Caco-2 (cell line): ENCODE results near the gene EPHB2. TPM values are rescaled to one million over a fixed set of nuclear protein-coding genes. Genes with fewer than 3 reads are reported as not detected.
A peak's percentile ranks its signal among the peaks of the same experiment; 100 is the strongest.

Source experiments
- BruUV-seq: library from RNA; stranded (reverse); fragments of 400-500 nt; replicated peaks from 2 replicates; lab custom pipeline; 2021; lab: Mats Ljungman, UMichigan
- CTCF ChIA-PET: fragments of 300-600 bp; sonication (Branson Sonifier 250); formaldehyde crosslinking; loops from one replicate; lab custom pipeline; 2022; ENCODE audit warnings: antibody characterized with exemption; lab: Charles Lee
- POLR2A ChIA-PET: fragments of 300-600 bp; sonication (Branson Sonifier 250); formaldehyde crosslinking; loops from one replicate; lab custom pipeline; 2022; ENCODE audit warnings: antibody characterized with exemption; lab: Charles Lee
- DNase-seq, 2 experiments: peaks; one replicate each; pipeline versions ENCODE4 v3.0.0 to v3.0.0-alpha.2; 2020 to 2022
- H3K27me3 ChIP-seq: replicated peaks from 2 replicates; pipeline ENCODE4 v1.6.0; 2011; ENCODE audit warnings: low read length; ENCODE audit not compliant: control insufficient read depth, insufficient read depth
- H3K36me3 ChIP-seq: 2 replicates; pipeline ENCODE4 v1.5.1; 2011; ENCODE audit warnings: low read length; ENCODE audit not compliant: control insufficient read depth, insufficient read depth
- H3K4me1 ChIP-seq: fragments of 250-450 bp; sonication (Bioruptor Pico); 2 replicates; pipeline ENCODE4 v1.5.1; 2020; ENCODE audit warnings: mild to moderate bottlenecking
- H3K4me3 ChIP-seq: 2 replicates; pipeline ENCODE4 v1.5.1; 2011; ENCODE audit warnings: low read depth, mild to moderate bottlenecking, control low read depth, low read length
- H3K9me3 ChIP-seq: fragments of 250-450 bp; sonication (Bioruptor Pico); 2 replicates; pipeline ENCODE4 v1.5.1; 2020; ENCODE audit warnings: mild to moderate bottlenecking, moderate library complexity
- H3K27ac Mint-ChIP-seq: one replicate; pipeline ENCODE4 v1.8.0; 2022; ENCODE audit warnings: mixed read lengths; ENCODE audit not compliant: unreplicated experiment
- H3K27me3 Mint-ChIP-seq: one replicate; pipeline ENCODE4 v1.8.0; 2022; ENCODE audit warnings: mixed read lengths; ENCODE audit not compliant: insufficient read depth, unreplicated experiment
- H3K36me3 Mint-ChIP-seq: one replicate; pipeline ENCODE4 v1.8.0; 2022; ENCODE audit warnings: mild to moderate bottlenecking, mixed read lengths; ENCODE audit not compliant: insufficient read depth, unreplicated experiment
- H3K4me1 Mint-ChIP-seq: one replicate; pipeline ENCODE4 v1.8.0; 2022; ENCODE audit warnings: low read depth, mixed read lengths; ENCODE audit not compliant: unreplicated experiment
- H3K4me3 Mint-ChIP-seq: one replicate; pipeline ENCODE4 v1.8.0; 2022; ENCODE audit warnings: mild to moderate bottlenecking, moderate library complexity, mixed read lengths; ENCODE audit not compliant: unreplicated experiment
- H3K9me3 Mint-ChIP-seq: one replicate; pipeline ENCODE4 v1.8.0; 2022; ENCODE audit warnings: mixed read lengths; ENCODE audit not compliant: unreplicated experiment
- intact Hi-C: fragments of 100-400 bp; cut with micrococcal nuclease; formaldehyde crosslinking; loops from one replicate; pipeline ENCODE4 v1.10.0; 2022; ENCODE audit not compliant: unreplicated experiment
- total RNA-seq: library from RNA; stranded (reverse); gene quantifications from 2 replicates; pipeline ENCODE4 v1.2.3, GENCODE V29; 2022
- TF ChIP-seq, protein P1 (sequence below), 2 experiments: fragments of 200-600 bp in 1 of 2; IDR thresholded peaks; 1 replicate in 1 of 2; 2 replicates in 1 of 2; pipeline versions ENCODE4 v1.5.1 to v1.8.0; 2011 to 2022; ENCODE audit warnings: antibody characterized with exemption in 1 of 2, control low read depth in 1 of 2, inconsistent platforms in 1 of 2, low read depth in 1 of 2, low read length in 1 of 2, mild to moderate bottlenecking in 1 of 2, moderate library complexity in 1 of 2; ENCODE audit not compliant: insufficient read depth in 1 of 2, severe bottlenecking in 1 of 2, unreplicated experiment in 1 of 2

EPHB2 gene
- total RNA-seq, 1 experiment from 2014 or later = 30.1 TPM

DNA sequence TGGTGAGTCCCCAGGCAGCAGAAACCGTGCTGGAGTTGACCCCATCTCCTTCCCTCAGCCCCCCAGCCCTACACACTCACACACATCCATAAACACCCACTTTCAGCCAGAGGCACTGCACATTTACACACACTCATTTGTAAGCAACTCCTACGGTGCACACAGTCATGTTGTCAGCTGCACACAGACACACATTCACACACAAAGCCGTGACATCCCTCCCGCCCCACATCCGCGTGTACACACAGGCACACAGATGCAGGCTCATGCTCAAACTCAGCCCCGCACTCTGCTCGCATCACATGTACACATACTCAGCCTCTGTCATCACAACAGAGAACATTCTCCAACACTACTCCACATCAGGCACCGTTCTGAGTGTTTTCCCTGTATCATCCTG is 214.5 kb downstream of the EPHB2 start:
- Histone ChIP-seq H3K36me3 (no peaks in the 10 kb centered on the region), H3K9me3 (no peaks in the 10 kb centered on the region), H3K4me3 (no peak overlapping the region), H3K4me1 (no peaks in the 10 kb centered on the region), H3K27me3 (no peaks in the 10 kb centered on the region)
- Mint-ChIP-seq H3K36me3 (no peaks in the 10 kb centered on the region), H3K27me3 (peaks cover 9% of the 10 kb centered on the region), H3K9me3 (no peaks in the 10 kb centered on the region), H3K27ac (no peak overlapping the region), H3K4me3 (no peak overlapping the region), H3K4me1 (no peaks in the 10 kb centered on the region)
- intact Hi-C loops = no loop called here
- no peak for DNase-seq
- TF ChIP-seq, protein P1, sequence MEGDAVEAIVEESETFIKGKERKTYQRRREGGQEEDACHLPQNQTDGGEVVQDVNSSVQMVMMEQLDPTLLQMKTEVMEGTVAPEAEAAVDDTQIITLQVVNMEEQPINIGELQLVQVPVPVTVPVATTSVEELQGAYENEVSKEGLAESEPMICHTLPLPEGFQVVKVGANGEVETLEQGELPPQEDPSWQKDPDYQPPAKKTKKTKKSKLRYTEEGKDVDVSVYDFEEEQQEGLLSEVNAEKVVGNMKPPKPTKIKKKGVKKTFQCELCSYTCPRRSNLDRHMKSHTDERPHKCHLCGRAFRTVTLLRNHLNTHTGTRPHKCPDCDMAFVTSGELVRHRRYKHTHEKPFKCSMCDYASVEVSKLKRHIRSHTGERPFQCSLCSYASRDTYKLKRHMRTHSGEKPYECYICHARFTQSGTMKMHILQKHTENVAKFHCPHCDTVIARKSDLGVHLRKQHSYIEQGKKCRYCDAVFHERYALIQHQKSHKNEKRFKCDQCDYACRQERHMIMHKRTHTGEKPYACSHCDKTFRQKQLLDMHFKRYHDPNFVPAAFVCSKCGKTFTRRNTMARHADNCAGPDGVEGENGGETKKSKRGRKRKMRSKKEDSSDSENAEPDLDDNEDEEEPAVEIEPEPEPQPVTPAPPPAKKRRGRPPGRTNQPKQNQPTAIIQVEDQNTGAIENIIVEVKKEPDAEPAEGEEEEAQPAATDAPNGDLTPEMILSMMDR (IDR thresholded peaks at IDR 0.05; ENCODE audit: insufficient read depth in 1 of 2, low read depth in 1 of 2, low read length in 1 of 2, severe bottlenecking in 1 of 2, unreplicated experiment in 1 of 2) = no peak
- POLR2A ChIA-PET = no interaction called here
- CTCF ChIA-PET = no interaction called here
- no TSS peak for BruUV-seq

DNA sequence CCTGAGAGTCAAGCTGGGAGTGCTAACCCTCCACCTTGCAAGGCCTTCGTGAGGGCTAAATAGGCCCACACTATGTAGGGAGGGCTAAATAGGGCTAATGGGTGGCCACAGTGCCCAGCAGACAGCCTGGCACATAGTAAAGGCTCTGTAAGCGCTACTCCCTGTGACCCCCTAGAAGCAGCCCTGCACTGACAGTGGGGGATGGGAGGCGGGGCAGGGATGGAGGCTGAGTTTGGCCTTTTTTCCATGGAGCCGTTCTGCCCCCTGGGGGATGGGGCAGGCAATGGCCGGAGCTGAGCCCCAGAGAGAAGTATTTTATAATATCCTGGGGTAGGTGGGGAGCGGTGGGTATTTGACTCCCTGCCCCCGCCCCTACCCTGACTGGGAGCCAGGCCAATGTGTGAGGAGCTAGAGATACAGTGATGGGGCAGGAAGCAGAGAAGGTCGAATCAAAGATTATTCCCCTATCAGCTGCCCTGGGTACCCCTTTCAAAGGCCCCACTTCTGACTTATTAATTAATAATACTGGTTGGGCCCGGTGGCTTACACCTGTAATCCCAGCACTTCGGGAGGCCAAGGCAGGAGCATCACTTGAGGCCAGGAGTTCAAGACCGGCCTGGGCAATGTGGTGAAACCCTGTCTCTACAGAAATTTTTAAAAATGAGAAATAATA is 219.7 kb downstream of the EPHB2 start:
- no peak overlapping the region for H3K4me3 Mint-ChIP-seq
- Histone ChIP-seq H3K27me3 (no peaks in the 10 kb centered on the region), H3K36me3 (no peaks in the 10 kb centered on the region), H3K4me3 (no peak overlapping the region), H3K9me3 (no peaks in the 10 kb centered on the region), H3K4me1 (no peaks in the 10 kb centered on the region)
- no TSS peak for BruUV-seq
- POLR2A ChIA-PET = no interaction called here
- peaks cover 9% of the 10 kb centered on the region for H3K27me3 Mint-ChIP-seq
- DNase-seq = peak in 1 of 2 experiments; percentile 64
- H3K27ac Mint-ChIP-seq = no peak overlapping the region
- CTCF ChIA-PET = interaction anchor here (1.0 to 1.3 kb wide), 2 partner anchors 226 to 256 kb away, joined by 3 read pairs; no protein-coding TSS in a partner anchor
- TF ChIP-seq, protein P1 (IDR thresholded peaks at IDR 0.05; ENCODE audit: insufficient read depth in 1 of 2, low read depth in 1 of 2, low read length in 1 of 2, severe bottlenecking in 1 of 2, unreplicated experiment in 1 of 2) = peak; percentile 61 to 70
- no peaks in the 10 kb centered on the region for H3K9me3 Mint-ChIP-seq
- H3K36me3 Mint-ChIP-seq = no peaks in the 10 kb centered on the region
- no peaks in the 10 kb centered on the region for H3K4me1 Mint-ChIP-seq
- intact Hi-C loops = loop anchor here (1.0 kb wide), 2 partner anchors 256 to 265 kb away; no protein-coding TSS in a partner anchor

DNA sequence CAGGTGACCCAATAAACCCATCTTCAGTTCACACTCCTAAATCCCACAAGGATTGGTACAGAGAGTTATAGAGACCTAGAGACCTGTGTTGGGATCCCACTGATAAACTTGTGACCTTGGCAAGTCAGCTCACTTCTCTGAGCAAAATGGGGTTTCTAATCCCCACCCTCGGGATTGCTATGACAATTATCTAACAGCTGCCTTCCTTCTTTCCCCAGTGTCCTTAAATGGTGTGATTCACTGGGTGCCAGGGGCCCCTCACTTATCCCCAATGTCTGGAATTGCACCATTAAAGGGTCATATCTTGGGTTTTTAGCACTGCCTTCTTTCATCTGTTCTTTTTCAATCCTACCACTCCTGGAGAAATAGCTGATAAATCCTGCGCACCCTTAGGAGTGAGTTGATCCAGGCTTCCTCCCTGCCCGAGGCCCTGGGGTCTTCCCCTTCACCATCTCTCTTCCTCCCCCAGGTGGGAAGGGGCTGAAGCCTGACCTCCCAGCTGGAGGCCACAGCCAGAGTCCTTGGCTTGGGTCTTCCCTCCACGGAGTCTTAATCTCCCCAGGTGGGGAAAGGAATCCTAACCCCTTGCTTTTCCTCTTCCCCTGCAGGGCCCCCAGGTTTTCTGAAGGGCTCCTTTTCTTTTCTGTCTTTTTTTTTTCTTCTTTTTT is 222.3 kb downstream of the EPHB2 start:
- no peaks in the 10 kb centered on the region for H3K4me1 Mint-ChIP-seq
- H3K36me3 Mint-ChIP-seq = no peaks in the 10 kb centered on the region
- H3K27me3 Mint-ChIP-seq = peaks cover 9% of the 10 kb centered on the region
- Histone ChIP-seq H3K4me1 (no peaks in the 10 kb centered on the region), H3K36me3 (no peaks in the 10 kb centered on the region), H3K9me3 (no peaks in the 10 kb centered on the region), H3K4me3 (no peak overlapping the region), H3K27me3 (no peaks in the 10 kb centered on the region)
- intact Hi-C loops = no loop called here
- POLR2A ChIA-PET = no interaction called here
- BruUV-seq = no TSS peak
- no peak overlapping the region for H3K4me3 Mint-ChIP-seq
- TF ChIP-seq, protein P1 (IDR thresholded peaks at IDR 0.05; ENCODE audit: insufficient read depth in 1 of 2, low read depth in 1 of 2, low read length in 1 of 2, severe bottlenecking in 1 of 2, unreplicated experiment in 1 of 2) = no peak
- H3K9me3 Mint-ChIP-seq = peaks cover 10% of the 10 kb centered on the region
- CTCF ChIA-PET = no interaction called here
- no peak for DNase-seq
- no peak overlapping the region for H3K27ac Mint-ChIP-seq
